Measurements from ENCODE around the gene HNF1B. TPM values are rescaled to one million over a fixed set of nuclear protein-coding genes. Genes with fewer than 3 reads are reported as not detected.
A peak's percentile ranks its signal among the peaks of the same experiment; 100 is the strongest.

HNF1B gene
- total and polyA plus RNA-seq, 4 donors: 4.1 to 18.9 (median 12.4) TPM

DNA sequence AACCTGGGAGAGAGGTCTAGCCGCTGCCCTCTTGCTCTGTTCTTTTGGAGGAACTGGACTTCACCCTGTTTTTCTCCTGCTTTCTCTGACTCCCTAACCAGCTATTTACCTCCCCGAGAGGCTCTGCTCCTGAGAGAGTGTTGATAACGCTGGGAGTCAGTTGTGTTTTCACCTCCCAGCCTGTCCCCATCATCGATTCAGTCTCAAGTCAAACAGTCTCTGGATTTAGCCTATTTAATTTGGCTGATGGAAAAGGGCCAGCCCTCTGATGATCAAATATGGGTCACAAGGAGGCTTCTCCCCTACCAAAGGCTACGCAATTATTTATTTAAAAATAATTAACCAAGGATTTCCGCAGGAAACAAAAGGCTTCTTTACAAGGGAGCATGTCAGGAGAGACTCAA is 31.8 kb downstream of the HNF1B start:
- no peaks in the 10 kb centered on the region for H3K36me3 ChIP-seq (ENCODE audit: control insufficient read depth in 4 of 4, insufficient read depth in 4 of 4, low read length in 4 of 4)
- H3K4me1 ChIP-seq (ENCODE audit: control insufficient read depth in 5 of 5, insufficient read depth in 5 of 5, low read length in 5 of 5): peaks cover 0 to 31% (median 7%) of the 10 kb centered on the region in 5 donors
- peak overlapping the region in 1 of 2 donors; percentile 64 for H3K27ac ChIP-seq (ENCODE audit: low read depth in 1 of 2, low read length in 1 of 2)
- DNase-seq: no peak
- no peaks in the 10 kb centered on the region for H3K9me3 ChIP-seq (ENCODE audit: control insufficient read depth in 4 of 4, insufficient read depth in 3 of 4, low read length in 3 of 4)
- no peak overlapping the region for H3K9ac ChIP-seq (ENCODE audit: insufficient read depth in 1 of 2, low read length in 2 of 2)
- 58 to 70% methylated on average over 6 of the region's 6 CpGs for WGBS, 2 donors
- TF ChIP-seq, protein P1, sequence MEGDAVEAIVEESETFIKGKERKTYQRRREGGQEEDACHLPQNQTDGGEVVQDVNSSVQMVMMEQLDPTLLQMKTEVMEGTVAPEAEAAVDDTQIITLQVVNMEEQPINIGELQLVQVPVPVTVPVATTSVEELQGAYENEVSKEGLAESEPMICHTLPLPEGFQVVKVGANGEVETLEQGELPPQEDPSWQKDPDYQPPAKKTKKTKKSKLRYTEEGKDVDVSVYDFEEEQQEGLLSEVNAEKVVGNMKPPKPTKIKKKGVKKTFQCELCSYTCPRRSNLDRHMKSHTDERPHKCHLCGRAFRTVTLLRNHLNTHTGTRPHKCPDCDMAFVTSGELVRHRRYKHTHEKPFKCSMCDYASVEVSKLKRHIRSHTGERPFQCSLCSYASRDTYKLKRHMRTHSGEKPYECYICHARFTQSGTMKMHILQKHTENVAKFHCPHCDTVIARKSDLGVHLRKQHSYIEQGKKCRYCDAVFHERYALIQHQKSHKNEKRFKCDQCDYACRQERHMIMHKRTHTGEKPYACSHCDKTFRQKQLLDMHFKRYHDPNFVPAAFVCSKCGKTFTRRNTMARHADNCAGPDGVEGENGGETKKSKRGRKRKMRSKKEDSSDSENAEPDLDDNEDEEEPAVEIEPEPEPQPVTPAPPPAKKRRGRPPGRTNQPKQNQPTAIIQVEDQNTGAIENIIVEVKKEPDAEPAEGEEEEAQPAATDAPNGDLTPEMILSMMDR (IDR thresholded peaks at IDR 0.05; ENCODE audit: control extremely low read depth, extremely low read depth): no peak
- H3K27me3 ChIP-seq (ENCODE audit: control insufficient read depth in 3 of 3, insufficient read depth in 3 of 3, low read length in 2 of 3): no peaks in the 10 kb centered on the region
- H3K4me3 ChIP-seq: no peak overlapping the region
- no peak for ATAC-seq (ENCODE audit: insufficient read depth, low FRiP score)

DNA sequence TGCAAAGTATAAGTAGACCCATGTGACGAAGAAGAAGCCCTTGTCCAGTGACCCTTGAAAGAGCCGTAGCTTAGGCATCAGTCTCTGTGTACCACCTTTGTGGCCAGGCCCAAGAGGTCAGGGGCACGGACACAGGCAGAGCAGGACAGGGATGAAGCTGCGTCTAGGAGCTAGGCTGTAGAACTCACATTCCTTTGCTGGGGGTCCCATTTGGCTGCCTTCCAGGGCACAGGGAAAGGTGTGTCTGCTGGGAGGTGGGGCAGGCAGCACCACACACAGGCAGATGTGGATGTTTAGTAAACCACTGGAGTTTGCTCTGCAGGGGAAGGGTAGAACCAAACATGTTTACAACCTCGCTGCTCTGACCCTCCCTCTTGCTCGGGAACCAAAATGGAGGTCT is 33.7 kb downstream of the HNF1B start:
- H3K27me3 ChIP-seq (ENCODE audit: control insufficient read depth in 3 of 3, insufficient read depth in 3 of 3, low read length in 2 of 3): peaks cover 0 to 2% (median 0%) of the 10 kb centered on the region in 3 donors
- ATAC-seq (ENCODE audit: insufficient read depth, low FRiP score) (no peak), DNase-seq (no peak)
- TF ChIP-seq, protein P1 (IDR thresholded peaks at IDR 0.05; ENCODE audit: control extremely low read depth, extremely low read depth): no peak
- H3K4me3 ChIP-seq: no peak overlapping the region
- peaks cover 0 to 31% (median 0%) of the 10 kb centered on the region in 5 donors for H3K4me1 ChIP-seq (ENCODE audit: control insufficient read depth in 5 of 5, insufficient read depth in 5 of 5, low read length in 5 of 5)
- H3K9ac ChIP-seq (ENCODE audit: insufficient read depth in 1 of 2, low read length in 2 of 2): no peak overlapping the region
- WGBS, 2 donors: 81 to 89% methylated on average over 6 of the region's 6 CpGs
- H3K27ac ChIP-seq (ENCODE audit: low read depth in 1 of 2, low read length in 1 of 2): peak overlapping the region in 1 of 2 donors; percentile 62
- H3K36me3 ChIP-seq (ENCODE audit: control insufficient read depth in 4 of 4, insufficient read depth in 4 of 4, low read length in 4 of 4): no peaks in the 10 kb centered on the region
- no peaks in the 10 kb centered on the region for H3K9me3 ChIP-seq (ENCODE audit: control insufficient read depth in 4 of 4, insufficient read depth in 3 of 4, low read length in 3 of 4)

DNA sequence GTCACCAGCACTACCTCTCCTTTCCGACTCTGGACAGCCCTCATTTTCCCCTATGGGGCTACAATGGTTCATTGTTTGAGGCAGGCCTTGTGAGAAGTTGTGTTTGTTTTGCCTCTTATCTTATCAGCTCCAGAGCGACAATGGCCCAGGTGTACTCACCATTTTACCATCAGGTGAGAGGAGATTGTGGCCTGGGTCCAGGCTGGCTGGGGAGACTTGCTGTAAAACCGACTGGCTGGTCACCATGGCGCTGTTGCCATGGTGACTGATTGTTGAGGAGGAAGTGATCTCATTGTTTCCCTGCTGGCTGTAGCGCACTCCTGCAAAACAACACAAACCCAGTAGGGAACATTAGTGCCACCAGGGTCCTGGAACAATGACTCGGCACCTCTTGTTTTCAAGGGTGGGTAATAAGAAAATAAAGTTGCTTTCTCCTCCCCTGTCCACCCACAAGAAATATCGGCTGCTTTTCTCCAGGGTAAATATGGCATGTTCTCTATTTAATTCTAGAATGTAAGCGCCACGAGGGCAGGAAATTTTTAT is 34.4 kb downstream of the HNF1B start:
- Histone ChIP-seq H3K27me3 (ENCODE audit: control insufficient read depth in 3 of 3, insufficient read depth in 3 of 3, low read length in 2 of 3) (peaks cover 0 to 2% (median 0%) of the 10 kb centered on the region in 3 donors), H3K27ac (ENCODE audit: low read depth in 1 of 2, low read length in 1 of 2) (peak overlapping the region in 1 of 2 donors; percentile 27), H3K4me3 (no peak overlapping the region), H3K4me1 (ENCODE audit: control insufficient read depth in 5 of 5, insufficient read depth in 5 of 5, low read length in 5 of 5) (peaks cover 0 to 31% (median 0%) of the 10 kb centered on the region in 5 donors), H3K36me3 (ENCODE audit: control insufficient read depth in 4 of 4, insufficient read depth in 4 of 4, low read length in 4 of 4) (no peaks in the 10 kb centered on the region), H3K9ac (ENCODE audit: insufficient read depth in 1 of 2, low read length in 2 of 2) (no peak overlapping the region), H3K9me3 (ENCODE audit: control insufficient read depth in 4 of 4, insufficient read depth in 3 of 4, low read length in 3 of 4) (no peaks in the 10 kb centered on the region)
- peak; percentile 66 to 83 (median 82) for DNase-seq
- TF ChIP-seq, protein P1 (IDR thresholded peaks at IDR 0.05; ENCODE audit: control extremely low read depth, extremely low read depth): no peak
- ATAC-seq (ENCODE audit: insufficient read depth, low FRiP score): peak; percentile 22
- 54 to 70% methylated on average over 9 of the region's 9 CpGs for WGBS, 2 donors

Data from lung (tissue), 12 donors.